Left forelimb (tissue), 1 donor: Measurements from ENCODE around the gene ZCCHC8.
"Not testable (repeated sequence)": the region's sequence is repeated elsewhere in the genome, so short reads cannot be mapped to it uniquely, and the experiment has no call there.

Experiments used
- DNase-seq: peaks from one replicate; pipeline ENCODE4 v3.0.0-alpha.2; 2018; ENCODE audit warnings: low spot score

ZCCHC8 gene

GRCh38 chr12:122508163-122508562 lies 7.4 kb upstream of the ZCCHC8 start:
- no peak for DNase-seq

- no peak for DNase-seq
These were observed 5.7 kb upstream of the ZCCHC8 start for GRCh38 chr12:122506393-122506938.

GRCh38 chr12:122505419-122506051 lies 4.8 kb upstream of the ZCCHC8 start:
- DNase-seq: no peak

DNA sequence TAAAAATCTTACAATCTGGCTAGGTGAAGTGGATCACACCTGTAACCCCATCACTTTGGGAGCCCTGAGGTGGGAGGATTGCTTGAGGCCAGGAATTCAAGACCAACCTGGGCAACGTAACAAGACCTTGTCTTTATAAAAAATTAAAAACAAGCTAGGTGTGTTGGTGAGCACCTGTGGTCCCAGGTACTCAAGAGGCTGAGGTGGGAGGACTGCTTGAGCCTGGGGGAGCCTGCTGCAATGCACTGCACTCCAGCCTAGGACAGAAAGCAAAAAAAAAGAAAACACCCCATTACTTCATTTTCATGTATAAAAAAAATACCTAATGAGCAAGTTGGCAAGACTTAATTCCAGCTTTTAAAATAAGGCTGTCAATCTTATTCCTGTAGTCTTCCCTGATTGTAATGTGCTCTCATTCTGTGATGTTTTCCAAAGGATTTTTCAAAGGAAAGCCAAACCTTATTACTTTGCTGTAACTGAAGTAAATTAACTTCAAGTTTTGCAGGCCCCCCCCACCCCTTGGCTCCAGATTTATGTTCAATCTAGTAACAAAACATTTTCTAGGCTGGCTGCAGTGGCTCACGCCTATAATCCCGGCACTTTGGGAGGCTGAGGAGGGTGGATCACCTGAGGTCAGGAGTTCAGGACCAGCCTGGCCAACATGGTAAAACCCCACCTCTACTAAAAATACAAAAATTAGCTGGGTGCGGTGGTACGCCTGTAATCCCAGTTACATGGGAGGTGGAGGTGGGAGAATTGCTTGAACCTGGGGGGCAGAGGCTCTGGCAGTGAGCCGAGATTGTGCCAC lies 3.3 kb upstream of the ZCCHC8 start:
- no peak for DNase-seq

DNA sequence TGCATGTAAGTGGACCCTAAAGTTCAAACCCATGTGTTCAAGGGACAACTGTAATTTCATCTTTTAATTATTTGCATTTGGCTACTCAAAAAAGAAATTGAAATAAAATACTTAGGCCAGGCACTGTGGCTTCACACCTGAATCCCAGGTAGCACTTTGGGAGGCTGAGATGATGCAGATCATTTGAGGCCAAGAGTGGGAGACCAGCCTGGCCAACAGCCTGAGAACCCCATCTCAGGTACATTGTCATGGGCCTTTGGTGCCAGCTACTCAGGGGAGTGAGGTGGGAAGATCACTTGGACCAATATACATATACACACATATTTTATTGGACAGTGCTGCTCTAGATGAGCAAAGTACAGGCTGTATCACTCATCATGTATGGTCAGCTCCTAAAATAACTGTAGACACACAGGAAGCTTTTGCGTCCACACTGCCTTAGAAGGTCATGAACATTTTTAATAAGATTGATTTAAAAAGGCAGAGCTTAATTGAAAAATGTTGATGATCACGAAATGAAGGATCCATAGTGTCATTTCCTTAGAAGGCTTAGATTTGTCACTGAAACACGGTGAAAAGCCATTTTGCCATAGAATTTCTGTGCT lies 2.5 kb upstream of the ZCCHC8 start:
- DNase-seq: no peak

DNA sequence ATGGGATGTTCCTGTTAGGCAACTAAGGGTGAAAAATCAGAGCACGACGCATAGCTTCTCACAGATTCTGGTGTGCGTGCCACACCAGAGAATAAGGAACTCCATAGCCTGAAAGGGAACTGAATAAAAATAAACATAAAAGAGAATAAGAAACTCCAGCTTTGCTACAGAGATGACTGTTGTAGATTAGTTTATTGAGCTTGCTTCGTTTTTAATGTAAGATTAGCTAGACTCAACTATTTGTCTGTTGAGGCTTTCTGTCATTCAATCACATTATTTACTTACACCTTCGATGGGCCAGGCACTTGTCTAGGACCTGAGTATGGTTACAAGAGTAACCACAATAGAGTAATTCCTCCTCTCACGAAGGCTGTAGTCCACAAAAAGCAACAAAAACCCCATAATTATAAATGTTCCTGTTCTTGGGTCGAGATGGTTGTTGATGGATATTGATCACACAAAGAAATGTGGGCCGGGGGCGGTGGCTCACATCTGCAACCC lies 807 bp upstream of the ZCCHC8 start:
- no peak for DNase-seq

GRCh38 chr12:122499991-122500684 lies 594 bp downstream of the ZCCHC8 start:
- DNase-seq: peak; percentile 79

DNA sequence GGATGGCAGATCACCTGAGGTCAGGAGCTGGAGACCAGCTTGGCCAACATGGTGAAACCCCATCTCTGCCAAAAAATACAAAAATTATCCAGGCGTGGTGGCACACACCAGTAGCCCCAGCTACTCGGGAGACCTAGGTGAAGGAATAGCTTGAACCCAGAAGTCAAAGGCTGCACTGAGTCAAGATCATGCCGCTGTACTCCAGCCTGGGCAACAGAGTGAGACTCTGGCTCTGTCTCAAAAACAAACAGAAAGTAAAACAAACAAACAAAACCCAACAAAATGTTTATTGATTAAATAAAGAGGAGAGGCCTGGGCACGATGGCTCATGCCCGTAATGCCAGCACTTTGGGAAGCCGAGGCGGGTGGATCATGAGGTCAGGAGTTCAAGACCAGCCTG lies 5.5 kb downstream of the ZCCHC8 start:
- no peak for DNase-seq

DNA sequence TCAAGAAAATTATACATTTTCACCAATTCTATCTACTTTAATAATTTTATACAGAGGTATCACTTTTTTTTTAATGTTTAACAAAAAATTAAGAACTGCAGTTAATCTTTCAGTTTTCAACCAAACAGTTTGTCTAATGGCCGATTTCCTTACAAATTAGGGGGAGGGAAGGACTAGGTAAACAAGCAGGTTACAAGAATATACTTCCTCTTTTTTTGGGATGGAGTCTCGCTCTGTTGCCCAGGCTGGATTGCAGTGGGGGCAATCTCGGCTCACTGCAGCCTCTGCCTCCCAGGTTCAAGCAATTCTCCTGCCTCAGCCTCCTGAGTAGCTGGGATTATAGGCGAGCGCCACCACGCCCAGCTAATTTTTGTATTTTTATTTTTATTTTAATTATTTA lies 7.5 kb downstream of the ZCCHC8 start:
- DNase-seq: not testable (repeated sequence)

GRCh38 chr12:122491991-122492390 lies 8.7 kb downstream of the ZCCHC8 start:
- DNase-seq: no peak

DNA sequence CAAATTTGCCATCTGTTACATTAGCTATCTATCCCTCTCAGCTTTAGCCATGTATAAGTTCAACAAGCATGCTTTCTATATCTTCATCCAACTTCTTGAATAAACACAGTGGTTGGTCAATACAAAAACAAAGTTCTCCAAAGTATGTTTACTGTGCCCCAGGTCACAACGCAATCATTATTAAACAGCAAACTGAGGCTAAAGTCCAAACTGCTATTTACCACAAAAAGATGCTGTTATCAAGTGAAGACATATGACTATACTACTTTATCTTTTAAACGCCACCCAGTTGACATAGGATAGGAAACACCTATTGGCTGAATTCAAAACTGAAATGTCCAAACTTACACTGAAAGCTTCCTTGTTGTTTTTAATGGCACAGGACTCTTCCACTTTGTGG lies 11.7 kb downstream of the ZCCHC8 start:
- DNase-seq: no peak

DNA sequence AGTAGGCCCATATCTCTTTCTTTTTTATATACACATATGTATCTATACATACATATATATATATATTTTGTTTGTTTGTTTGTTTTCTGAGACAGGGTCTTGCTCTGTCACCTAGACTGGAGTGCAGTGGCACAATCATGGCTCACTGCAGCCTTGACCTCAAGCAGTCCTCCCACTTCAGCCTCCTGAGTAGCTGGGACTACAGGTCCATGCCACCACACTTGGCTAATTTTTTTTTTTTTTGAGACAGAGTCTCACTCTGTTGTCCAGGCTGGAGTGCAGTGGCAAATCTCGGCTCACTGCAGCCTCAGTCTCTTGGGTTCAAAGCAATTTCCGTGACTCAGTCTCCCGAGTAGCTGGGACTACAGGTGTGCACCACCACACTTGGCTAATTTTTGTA lies 12.9 kb downstream of the ZCCHC8 start:
- DNase-seq: not testable (repeated sequence)

- no peak for DNase-seq
These were observed 13.8 kb downstream of the ZCCHC8 start for GRCh38 chr12:122486805-122487426.

- DNase-seq: not testable (repeated sequence)
These were observed 14.4 kb downstream of the ZCCHC8 start for GRCh38 chr12:122486360-122486759.

- not testable (repeated sequence) for DNase-seq
These were observed 16.3 kb downstream of the ZCCHC8 start for GRCh38 chr12:122484385-122484784.

- no peak for DNase-seq
These were observed 16.8 kb downstream of the ZCCHC8 start for GRCh38 chr12:122483969-122484368.

DNA sequence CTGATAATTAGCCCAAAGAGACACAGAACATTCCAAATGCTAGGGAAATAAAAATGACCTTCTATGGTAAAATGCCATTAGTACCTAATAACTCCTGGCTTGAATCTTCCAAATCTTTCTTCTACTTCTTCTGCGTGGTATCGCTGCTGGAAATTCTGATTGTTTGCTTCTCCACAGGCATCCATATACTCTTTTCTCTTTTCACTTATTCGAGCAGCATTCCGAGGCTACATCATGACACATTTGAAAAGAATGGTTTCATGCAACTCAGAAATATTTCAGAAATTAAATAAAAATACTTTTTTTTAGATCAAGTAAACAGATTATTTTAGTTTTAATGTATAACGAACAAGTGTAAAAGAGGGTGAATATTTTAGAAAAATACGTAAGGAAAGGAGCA lies 18.9 kb downstream of the ZCCHC8 start:
- no peak for DNase-seq

DNA sequence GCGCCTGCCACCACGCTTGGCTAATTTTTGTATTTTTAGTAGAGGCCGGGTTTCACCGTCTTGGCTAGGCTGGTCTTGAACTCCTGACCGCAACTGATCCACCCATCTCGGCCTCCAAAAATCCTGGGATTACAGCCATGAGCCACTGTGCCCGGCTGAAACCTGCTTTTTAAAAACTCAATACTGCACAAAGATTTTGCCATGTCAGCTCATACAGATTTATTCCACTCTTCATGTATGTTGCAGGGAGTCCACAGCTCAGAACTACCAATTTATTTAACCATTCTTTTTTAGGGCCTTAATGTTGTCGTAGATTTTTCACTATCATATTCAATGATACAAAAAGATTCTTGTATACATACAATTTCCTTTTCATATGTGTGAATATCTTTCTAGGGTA lies 20.0 kb downstream of the ZCCHC8 start:
- no peak for DNase-seq

DNA sequence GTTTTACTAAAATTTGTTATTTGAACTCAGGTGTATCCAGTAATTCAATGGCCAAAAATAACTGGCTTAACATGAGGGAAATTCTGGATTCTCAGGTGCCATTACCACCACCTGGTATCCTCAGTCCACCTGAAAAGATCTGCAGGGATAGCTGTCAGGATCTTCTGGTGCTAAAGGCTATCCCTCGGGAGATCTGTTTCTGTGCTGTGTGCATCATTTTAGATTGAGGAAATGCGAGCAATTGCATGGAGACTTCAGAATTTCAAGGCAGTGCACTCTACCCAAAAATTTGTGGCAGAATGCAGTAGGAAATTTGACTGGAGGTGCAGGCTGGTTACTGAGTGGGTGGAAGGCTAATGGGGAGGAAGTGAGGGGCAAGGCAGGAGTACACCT lies 26.4 kb downstream of the ZCCHC8 start:
- no peak for DNase-seq

GRCh38 chr12:122473543-122474323 lies 27.0 kb downstream of the ZCCHC8 start:
- DNase-seq: no peak
